ENCODE data around the gene TOR1B. TPM values are rescaled to one million over a fixed set of nuclear protein-coding genes. Genes with fewer than 3 reads are reported as not detected.
A peak's percentile ranks its signal among the peaks of the same experiment; 100 is the strongest.

TOR1B gene
- total RNA-seq, 1 experiment from 2014 or later, result 18.8 TPM

DNA sequence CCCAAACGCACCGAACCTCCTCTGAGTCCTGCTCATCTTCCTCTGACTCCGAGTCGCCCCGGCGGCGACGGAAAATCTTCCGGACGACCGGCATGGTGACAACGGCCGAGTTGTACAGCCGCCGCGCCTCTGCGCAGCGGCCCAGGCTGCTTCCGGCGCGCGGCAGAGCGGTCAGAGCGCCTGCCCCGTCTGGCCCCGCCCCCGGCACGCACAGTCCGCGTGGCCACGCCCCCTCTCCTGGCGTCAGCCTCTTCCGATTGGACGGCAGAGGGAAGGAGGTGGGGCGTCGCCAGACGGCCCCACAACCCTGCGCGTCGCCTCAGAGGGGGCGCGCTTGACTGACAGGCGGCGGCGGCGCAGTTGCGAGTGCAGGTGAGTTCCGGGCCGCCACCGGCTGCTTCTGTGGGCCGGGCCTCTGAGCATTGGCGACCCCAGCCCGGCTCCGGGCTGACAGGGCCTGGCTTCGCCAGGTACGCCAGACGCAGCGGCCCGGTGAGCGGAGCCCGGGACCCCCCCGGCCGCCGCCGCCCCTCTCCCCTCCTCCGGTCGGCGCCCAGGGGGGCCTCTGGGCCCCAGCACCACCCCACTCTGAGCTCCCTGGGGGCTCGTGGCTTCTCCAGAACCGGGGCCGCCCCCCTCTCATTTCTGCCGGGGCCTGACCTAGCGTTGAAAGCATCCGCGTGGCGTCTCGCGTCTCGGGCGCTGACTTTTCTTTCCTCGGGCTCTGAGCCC is 32.3 kb downstream of the TOR1B start, which contains the start of the genes C9orf78 and USP20 (continued):
- TF ChIP-seq, protein P1, sequence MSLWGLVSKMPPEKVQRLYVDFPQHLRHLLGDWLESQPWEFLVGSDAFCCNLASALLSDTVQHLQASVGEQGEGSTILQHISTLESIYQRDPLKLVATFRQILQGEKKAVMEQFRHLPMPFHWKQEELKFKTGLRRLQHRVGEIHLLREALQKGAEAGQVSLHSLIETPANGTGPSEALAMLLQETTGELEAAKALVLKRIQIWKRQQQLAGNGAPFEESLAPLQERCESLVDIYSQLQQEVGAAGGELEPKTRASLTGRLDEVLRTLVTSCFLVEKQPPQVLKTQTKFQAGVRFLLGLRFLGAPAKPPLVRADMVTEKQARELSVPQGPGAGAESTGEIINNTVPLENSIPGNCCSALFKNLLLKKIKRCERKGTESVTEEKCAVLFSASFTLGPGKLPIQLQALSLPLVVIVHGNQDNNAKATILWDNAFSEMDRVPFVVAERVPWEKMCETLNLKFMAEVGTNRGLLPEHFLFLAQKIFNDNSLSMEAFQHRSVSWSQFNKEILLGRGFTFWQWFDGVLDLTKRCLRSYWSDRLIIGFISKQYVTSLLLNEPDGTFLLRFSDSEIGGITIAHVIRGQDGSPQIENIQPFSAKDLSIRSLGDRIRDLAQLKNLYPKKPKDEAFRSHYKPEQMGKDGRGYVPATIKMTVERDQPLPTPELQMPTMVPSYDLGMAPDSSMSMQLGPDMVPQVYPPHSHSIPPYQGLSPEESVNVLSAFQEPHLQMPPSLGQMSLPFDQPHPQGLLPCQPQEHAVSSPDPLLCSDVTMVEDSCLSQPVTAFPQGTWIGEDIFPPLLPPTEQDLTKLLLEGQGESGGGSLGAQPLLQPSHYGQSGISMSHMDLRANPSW (CRISPR knock-in tag; conservative IDR thresholded peaks at IDR 0.05; ENCODE audit: low read depth), result no peak
- TF ChIP-seq MYBL2 (CRISPR knock-in tag; IDR thresholded peaks at IDR 0.05) (no peak), CBFB (CRISPR knock-in tag; IDR thresholded peaks at IDR 0.05; ENCODE audit: low read depth) (no peak), OVOL2 (CRISPR knock-in tag; IDR thresholded peaks at IDR 0.05; ENCODE audit: borderline replicate concordance) (no peak), CREM (CRISPR knock-in tag; IDR thresholded peaks at IDR 0.05) (peak; percentile 93), ATF1 (CRISPR knock-in tag; IDR thresholded peaks at IDR 0.05) (no peak), ZNF263 (CRISPR knock-in tag; IDR thresholded peaks at IDR 0.05; ENCODE audit: low read depth) (no peak), NR3C1 (CRISPR knock-in tag; conservative IDR thresholded peaks at IDR 0.05; ENCODE audit: low read depth) (no peak), NR2C2 (CRISPR knock-in tag; IDR thresholded peaks at IDR 0.05) (no peak)
- TF ChIP-seq, protein P2, sequence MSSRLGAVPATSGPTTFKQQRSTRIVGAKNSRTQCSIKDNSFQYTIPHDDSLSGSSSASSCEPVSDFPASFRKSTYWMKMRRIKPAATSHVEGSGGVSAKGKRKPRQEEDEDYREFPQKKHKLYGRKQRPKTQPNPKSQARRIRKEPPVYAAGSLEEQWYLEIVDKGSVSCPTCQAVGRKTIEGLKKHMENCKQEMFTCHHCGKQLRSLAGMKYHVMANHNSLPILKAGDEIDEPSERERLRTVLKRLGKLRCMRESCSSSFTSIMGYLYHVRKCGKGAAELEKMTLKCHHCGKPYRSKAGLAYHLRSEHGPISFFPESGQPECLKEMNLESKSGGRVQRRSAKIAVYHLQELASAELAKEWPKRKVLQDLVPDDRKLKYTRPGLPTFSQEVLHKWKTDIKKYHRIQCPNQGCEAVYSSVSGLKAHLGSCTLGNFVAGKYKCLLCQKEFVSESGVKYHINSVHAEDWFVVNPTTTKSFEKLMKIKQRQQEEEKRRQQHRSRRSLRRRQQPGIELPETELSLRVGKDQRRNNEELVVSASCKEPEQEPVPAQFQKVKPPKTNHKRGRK (CRISPR knock-in tag; IDR thresholded peaks at IDR 0.05; ENCODE audit: borderline replicate concordance), result no peak
- TF ChIP-seq, protein P3, sequence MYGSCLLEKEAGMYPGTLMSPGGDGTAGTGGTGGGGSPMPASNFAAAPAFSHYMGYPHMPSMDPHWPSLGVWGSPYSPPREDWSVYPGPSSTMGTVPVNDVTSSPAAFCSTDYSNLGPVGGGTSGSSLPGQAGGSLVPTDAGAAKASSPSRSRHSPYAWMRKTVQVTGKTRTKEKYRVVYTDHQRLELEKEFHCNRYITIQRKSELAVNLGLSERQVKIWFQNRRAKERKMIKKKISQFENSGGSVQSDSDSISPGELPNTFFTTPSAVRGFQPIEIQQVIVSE (CRISPR knock-in tag; IDR thresholded peaks at IDR 0.05; ENCODE audit: borderline replicate concordance), result no peak
- TF ChIP-seq, protein P4, sequence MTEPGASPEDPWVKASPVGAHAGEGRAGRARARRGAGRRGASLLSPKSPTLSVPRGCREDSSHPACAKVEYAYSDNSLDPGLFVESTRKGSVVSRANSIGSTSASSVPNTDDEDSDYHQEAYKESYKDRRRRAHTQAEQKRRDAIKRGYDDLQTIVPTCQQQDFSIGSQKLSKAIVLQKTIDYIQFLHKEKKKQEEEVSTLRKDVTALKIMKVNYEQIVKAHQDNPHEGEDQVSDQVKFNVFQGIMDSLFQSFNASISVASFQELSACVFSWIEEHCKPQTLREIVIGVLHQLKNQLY (CRISPR knock-in tag; IDR thresholded peaks at IDR 0.05), result 0 out of 2 replicates have a peak, but pooled peaks have one; percentile 18

DNA sequence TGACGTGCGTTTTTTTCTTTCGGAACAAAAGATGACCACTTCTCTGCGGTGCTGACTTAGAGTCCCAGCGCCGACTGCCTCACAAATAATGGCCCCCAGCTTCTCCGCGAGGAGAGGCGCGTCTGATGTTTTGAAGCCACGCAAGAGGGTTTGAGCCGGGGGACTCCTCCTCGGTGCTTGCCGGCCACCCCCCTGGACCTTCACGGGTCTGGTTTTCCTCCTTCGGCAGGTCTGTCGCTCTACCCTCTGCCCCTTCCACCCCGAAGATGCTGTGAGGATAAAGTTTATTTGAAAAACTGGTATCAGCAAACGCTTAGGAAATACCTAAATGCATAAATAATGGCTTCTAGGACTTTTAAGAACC is 32.9 kb downstream of the TOR1B start:
- Mint-ChIP-seq H3K27me3 (ENCODE audit: low read depth) (no peaks in the 10 kb centered on the region), H3K4me3 (peak overlapping the region; percentile 92), H3K9me3 (no peaks in the 10 kb centered on the region), H3K4me1 (peaks cover 60% of the 10 kb centered on the region), H3K36me3 (peaks cover 16% of the 10 kb centered on the region), H3K27ac (peak overlapping the region; percentile 84)
- ChIA-PET CTCF (interaction anchor here (0.6 kb wide), 1 partner anchor 28 kb away, joined by 3 read pairs; no protein-coding TSS in a partner anchor), POLR2A (interaction anchor here (1.5 kb wide), 1 partner anchor 12 kb away, joined by 3 read pairs; the partner anchor contains the start of gene TOR1A)
- DNase-seq (ENCODE audit: low spot score), result no peak
- TF ChIP-seq TEAD1 (CRISPR knock-in tag; IDR thresholded peaks at IDR 0.05) (no peak), EMX1 (CRISPR knock-in tag; IDR thresholded peaks at IDR 0.05) (no peak), FOXJ3 (CRISPR knock-in tag; IDR thresholded peaks at IDR 0.05; ENCODE audit: borderline replicate concordance) (no peak), PRRX2 (CRISPR knock-in tag; IDR thresholded peaks at IDR 0.05) (no peak), ZNF423 (CRISPR knock-in tag; IDR thresholded peaks at IDR 0.05) (no peak), IRF2 (CRISPR knock-in tag; IDR thresholded peaks at IDR 0.05; ENCODE audit: borderline replicate concordance, low read depth) (no peak), MYBL2 (CRISPR knock-in tag; IDR thresholded peaks at IDR 0.05) (no peak), OVOL2 (CRISPR knock-in tag; IDR thresholded peaks at IDR 0.05; ENCODE audit: borderline replicate concordance) (no peak), NFYB (CRISPR knock-in tag; conservative IDR thresholded peaks at IDR 0.05; ENCODE audit: low read depth) (no peak), KAT7 (CRISPR knock-in tag; IDR thresholded peaks at IDR 0.05; ENCODE audit: borderline replicate concordance) (no peak)
- TF ChIP-seq, protein P4 (CRISPR knock-in tag; IDR thresholded peaks at IDR 0.05), result no peak
- TF ChIP-seq, protein P5, sequence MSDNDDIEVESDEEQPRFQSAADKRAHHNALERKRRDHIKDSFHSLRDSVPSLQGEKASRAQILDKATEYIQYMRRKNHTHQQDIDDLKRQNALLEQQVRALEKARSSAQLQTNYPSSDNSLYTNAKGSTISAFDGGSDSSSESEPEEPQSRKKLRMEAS (CRISPR knock-in tag; IDR thresholded peaks at IDR 0.05), result no peak
- ATAC-seq, result no peak
